Large intestine (tissue), 3 donors: ENCODE measurements around the gene KSR2. TPM values are rescaled to one million over a fixed set of nuclear protein-coding genes. Genes with fewer than 3 reads are reported as not detected.

Experiments used
- DNase-seq, 2 donors: peaks; one replicate each; pipeline versions ENCODE4 v3.0.0 to v3.0.0-alpha.2; 2013
- H3K27ac ChIP-seq: one replicate; pipeline ENCODE4 v1.5.1; 2013; ENCODE audit warnings: low read length
- H3K27me3 ChIP-seq: 2 replicates; pipeline ENCODE4 v1.6.1; 2013; ENCODE audit warnings: low read length; ENCODE audit not compliant: control insufficient read depth, insufficient read depth
- H3K36me3 ChIP-seq: 2 replicates; pipeline ENCODE4 v1.6.1; 2013; ENCODE audit warnings: low read length; ENCODE audit not compliant: control insufficient read depth, insufficient read depth
- H3K4me1 ChIP-seq: one replicate; pipeline ENCODE4 v1.6.1; 2013; ENCODE audit warnings: low read length; ENCODE audit not compliant: control insufficient read depth, insufficient read depth
- H3K4me3 ChIP-seq: one replicate; pipeline ENCODE4 v1.5.1; 2013; ENCODE audit warnings: low read length
- H3K9me3 ChIP-seq: one replicate; pipeline ENCODE4 v1.6.1; 2013; ENCODE audit warnings: mild to moderate bottlenecking, low read depth, low read length, moderate library complexity; ENCODE audit not compliant: control insufficient read depth
- WGBS: methylation state at CpG from one replicate; pipeline ENCODE4 v1.1.5; 2013; ENCODE audit warnings: low lambda C conversion rate; ENCODE audit not compliant: insufficient coverage; 5-methylcytosine and 5-hydroxymethylcytosine counted together
- polyA plus RNA-seq: library from polyadenylated mRNA; unstranded; fragments of 120-200 nt; gene quantifications from one replicate; pipeline ENCODE4 v1.2.1, GENCODE V29; 2013

Gene KSR2
- polyA plus RNA-seq, 1 donor = 0.61 TPM

GRCh38 chr12:117998719-117999118, 29.9 kb upstream of the KSR2 start:
- no peaks in the 10 kb centered on the region for H3K9me3 ChIP-seq
- peak in 1 of 2 donors; percentile 3 for DNase-seq
- H3K36me3 ChIP-seq = no peaks in the 10 kb centered on the region
- WGBS = no CpG with 5 or more reads among the region's 2 CpGs
- no peak overlapping the region for H3K27ac ChIP-seq
- H3K4me3 ChIP-seq = no peak overlapping the region
- no peaks in the 10 kb centered on the region for H3K4me1 ChIP-seq
- H3K27me3 ChIP-seq = peaks cover 2% of the 10 kb centered on the region

GRCh38 chr12:117994551-117995438, 26.0 kb upstream of the KSR2 start:
- H3K4me1 ChIP-seq = no peaks in the 10 kb centered on the region

GRCh38 chr12:117986705-117987469, 18.1 kb upstream of the KSR2 start:
- no peaks in the 10 kb centered on the region for H3K9me3 ChIP-seq
- no peaks in the 10 kb centered on the region for H3K27me3 ChIP-seq
- WGBS = no CpG with 5 or more reads among the region's 4 CpGs
- no peak overlapping the region for H3K4me3 ChIP-seq
- no peaks in the 10 kb centered on the region for H3K36me3 ChIP-seq
- DNase-seq = no peak
- no peak overlapping the region for H3K27ac ChIP-seq
- H3K4me1 ChIP-seq = no peaks in the 10 kb centered on the region

More at GRCh38 chr12:117994551-117995438, 26.0 kb upstream of the KSR2 start:
- Histone ChIP-seq H3K27ac (no peak overlapping the region), H3K27me3 (peaks cover 2% of the 10 kb centered on the region), H3K36me3 (no peaks in the 10 kb centered on the region), H3K4me3 (no peak overlapping the region), H3K9me3 (no peaks in the 10 kb centered on the region)
- no peak for DNase-seq
- WGBS = no CpG with 5 or more reads among the region's 3 CpGs

DNA sequence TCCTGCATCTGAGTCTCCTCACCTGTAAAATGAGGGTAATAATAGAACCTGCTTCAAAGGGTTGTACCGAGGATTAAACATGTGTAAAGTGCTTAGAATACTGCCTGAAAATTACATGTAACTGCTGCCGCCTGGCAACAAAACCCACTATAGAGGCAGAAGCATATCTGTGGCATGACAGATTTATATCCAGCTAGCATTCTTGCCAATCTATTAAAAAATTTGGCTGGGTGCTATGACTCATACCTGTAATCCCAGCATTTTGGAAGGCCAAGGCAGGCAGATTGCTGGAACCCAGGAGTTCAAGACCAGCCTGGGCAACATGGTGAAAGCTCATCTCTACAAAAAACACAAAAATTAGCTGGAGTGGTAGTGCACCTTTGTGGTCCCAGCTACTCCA, 16.4 kb upstream of the KSR2 start:
- Histone ChIP-seq H3K4me3 (no peak overlapping the region), H3K36me3 (no peaks in the 10 kb centered on the region), H3K27ac (no peak overlapping the region), H3K27me3 (no peaks in the 10 kb centered on the region), H3K9me3 (no peaks in the 10 kb centered on the region), H3K4me1 (no peaks in the 10 kb centered on the region)
- WGBS = no CpG with 5 or more reads among the region's 2 CpGs
- DNase-seq = no peak

- H3K9me3 ChIP-seq = no peaks in the 10 kb centered on the region
Observed at GRCh38 chr12:117981267-117981666, 12.5 kb upstream of the KSR2 start.

DNA sequence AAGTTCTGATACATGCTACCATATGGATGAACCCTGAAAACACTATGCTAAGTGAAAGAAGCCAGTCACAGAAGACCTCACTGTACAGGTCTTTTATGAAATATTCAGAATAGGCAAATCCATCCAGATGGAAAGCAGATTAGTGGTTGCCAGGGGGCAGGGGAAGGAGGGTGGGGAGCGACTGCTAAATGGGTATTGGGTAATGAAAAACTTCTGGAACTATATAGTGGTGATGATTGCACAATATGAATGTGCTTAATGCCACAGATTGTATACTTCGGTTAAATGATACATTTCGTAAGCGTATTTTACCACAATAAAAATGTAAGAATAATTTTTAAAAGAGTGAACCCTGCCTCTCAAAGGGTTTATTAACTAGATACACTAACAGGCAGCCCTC, 11.8 kb upstream of the KSR2 start:
- Histone ChIP-seq H3K4me1 (no peaks in the 10 kb centered on the region), H3K4me3 (no peak overlapping the region), H3K27me3 (no peaks in the 10 kb centered on the region), H3K27ac (no peak overlapping the region), H3K36me3 (no peaks in the 10 kb centered on the region), H3K9me3 (no peaks in the 10 kb centered on the region)
- no peak for DNase-seq
- WGBS = 100% methylated on average over 3 of the region's 4 CpGs

More at GRCh38 chr12:117981267-117981666, 12.5 kb upstream of the KSR2 start:
- no peaks in the 10 kb centered on the region for H3K36me3 ChIP-seq
- no peaks in the 10 kb centered on the region for H3K27me3 ChIP-seq
- H3K27ac ChIP-seq = no peak overlapping the region
- 80% methylated on average over 1 of the region's 5 CpGs for WGBS
- no peak overlapping the region for H3K4me3 ChIP-seq
- no peaks in the 10 kb centered on the region for H3K4me1 ChIP-seq
- DNase-seq = no peak

DNA sequence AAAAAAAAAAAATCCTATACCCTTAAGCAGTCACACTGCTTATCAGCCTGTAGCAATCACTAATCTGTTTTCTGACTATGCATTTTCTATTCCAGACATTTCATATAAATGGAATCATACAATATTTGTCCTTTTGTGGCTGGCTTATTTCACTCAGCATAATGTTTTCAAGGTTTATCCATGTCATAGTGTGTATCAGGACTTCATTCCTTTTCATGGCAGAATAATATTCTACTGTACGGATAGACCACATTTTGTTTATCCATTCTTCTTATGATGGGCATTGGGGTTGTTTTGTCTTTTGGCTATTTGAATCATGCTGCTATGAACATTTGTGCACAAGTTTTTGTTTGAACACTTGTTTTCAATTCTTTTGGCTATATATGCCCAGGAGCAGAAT, 8.6 kb upstream of the KSR2 start:
- no peaks in the 10 kb centered on the region for H3K27me3 ChIP-seq
- H3K36me3 ChIP-seq = no peaks in the 10 kb centered on the region
- H3K27ac ChIP-seq = no peak overlapping the region
- H3K9me3 ChIP-seq = no peaks in the 10 kb centered on the region
- WGBS = no CpG with 5 or more reads among the region's 1 CpG
- H3K4me1 ChIP-seq = no peaks in the 10 kb centered on the region
- no peak overlapping the region for H3K4me3 ChIP-seq
- no peak for DNase-seq

- no peak overlapping the region for H3K4me3 ChIP-seq
- DNase-seq = no peak
- no peaks in the 10 kb centered on the region for H3K4me1 ChIP-seq
- H3K27ac ChIP-seq = no peak overlapping the region
- H3K27me3 ChIP-seq = peaks cover 2% of the 10 kb centered on the region
- no peaks in the 10 kb centered on the region for H3K36me3 ChIP-seq
- no peaks in the 10 kb centered on the region for H3K9me3 ChIP-seq
- WGBS = no CpG with 5 or more reads among the region's 3 CpGs
Observed at GRCh38 chr12:117975006-117975405, 6.2 kb upstream of the KSR2 start.

GRCh38 chr12:117972301-117972700, 3.5 kb upstream of the KSR2 start:
- Histone ChIP-seq H3K9me3 (no peaks in the 10 kb centered on the region), H3K36me3 (no peaks in the 10 kb centered on the region), H3K4me3 (no peak overlapping the region), H3K27ac (no peak overlapping the region), H3K4me1 (no peaks in the 10 kb centered on the region), H3K27me3 (peaks cover 24% of the 10 kb centered on the region)
- WGBS = no CpG with 5 or more reads among the region's 2 CpGs
- DNase-seq = peak in 1 of 2 donors; percentile 23

DNA sequence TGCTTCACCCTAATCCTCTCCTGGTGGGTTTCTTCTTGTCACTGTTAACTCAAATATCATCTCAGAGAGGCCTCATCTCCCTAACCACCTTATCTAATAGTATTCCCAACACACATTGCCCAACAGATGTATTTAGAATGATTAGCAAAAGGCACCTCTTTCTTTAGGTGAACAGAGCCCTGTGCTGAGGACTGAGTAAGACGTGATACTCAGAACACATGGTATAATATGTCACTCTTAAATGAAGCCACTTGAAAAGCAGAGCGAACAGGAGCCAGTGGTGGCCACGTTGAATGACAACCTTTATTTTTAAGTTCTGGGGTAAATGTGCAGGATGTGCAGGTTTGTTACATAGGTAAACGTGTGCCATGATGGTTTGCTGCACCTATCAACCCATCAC, 1.5 kb upstream of the KSR2 start:
- Histone ChIP-seq H3K27ac (no peak overlapping the region), H3K27me3 (peaks cover 37% of the 10 kb centered on the region), H3K4me3 (no peak overlapping the region), H3K36me3 (no peaks in the 10 kb centered on the region), H3K4me1 (no peaks in the 10 kb centered on the region), H3K9me3 (no peaks in the 10 kb centered on the region)
- no CpG with 5 or more reads among the region's 4 CpGs for WGBS
- DNase-seq = no peak
